Hippocampal formation (tissue), 2 donors: ENCODE results near the gene ABCC2.
"Not testable (repeated sequence)": the region's sequence is repeated elsewhere in the genome, so short reads cannot be mapped to it uniquely, and the experiment has no call there.

Source experiments
- DNase-seq, 2 donors: peaks; one replicate each; lab custom pipeline; 2025; lab: John Stamatoyannopoulos, UW

The ABCC2 gene

DNA sequence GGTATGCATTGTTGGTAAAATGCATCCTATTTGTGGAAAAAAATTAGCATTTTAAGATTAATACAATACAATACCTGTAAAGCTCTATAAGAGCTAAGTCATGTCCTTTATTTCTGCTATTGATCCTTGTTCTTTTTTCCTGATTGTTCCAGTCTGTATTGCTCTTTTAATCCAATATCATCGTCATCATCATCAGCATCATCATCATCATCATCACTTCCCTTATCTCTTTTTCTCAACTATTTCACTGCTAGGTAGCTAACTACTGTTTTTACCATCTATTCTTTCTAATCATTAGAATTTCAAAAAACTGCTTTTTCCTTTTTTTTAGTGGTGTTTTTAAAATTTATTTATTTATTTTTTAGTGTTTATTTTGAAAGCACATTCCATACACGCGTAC, 71.2 kb downstream of the ABCC2 start:
- no peak for DNase-seq

GRCh38 chr10:99854860-99855259, 72.4 kb downstream of the ABCC2 start:
- peak in 1 of 2 donors; percentile 30 for DNase-seq

GRCh38 chr10:99855479-99856071, 73.1 kb downstream of the ABCC2 start:
- no peak for DNase-seq

DNA sequence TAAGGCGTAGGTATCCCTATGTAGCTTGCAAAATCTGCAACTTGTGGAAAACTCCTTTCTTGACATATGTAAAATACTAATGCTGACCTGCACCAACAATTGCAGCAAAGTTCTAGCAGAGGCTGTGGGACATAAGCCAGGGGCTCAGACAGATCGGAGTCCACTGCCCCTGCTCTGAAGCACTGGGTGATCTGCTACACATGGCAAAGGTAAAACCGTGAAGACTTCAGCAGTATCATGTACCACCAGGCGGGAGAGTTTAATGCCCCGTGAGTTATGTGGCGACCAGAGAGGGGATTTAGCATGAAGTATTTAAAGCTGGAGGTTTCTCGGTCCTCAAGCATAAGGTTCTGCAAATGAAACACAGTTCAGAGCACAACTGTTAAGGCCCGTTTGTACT, 76.4 kb downstream of the ABCC2 start:
- DNase-seq, result no peak

- DNase-seq, result no peak
Observed at GRCh38 chr10:99859585-99859984, 77.1 kb downstream of the ABCC2 start.

DNA sequence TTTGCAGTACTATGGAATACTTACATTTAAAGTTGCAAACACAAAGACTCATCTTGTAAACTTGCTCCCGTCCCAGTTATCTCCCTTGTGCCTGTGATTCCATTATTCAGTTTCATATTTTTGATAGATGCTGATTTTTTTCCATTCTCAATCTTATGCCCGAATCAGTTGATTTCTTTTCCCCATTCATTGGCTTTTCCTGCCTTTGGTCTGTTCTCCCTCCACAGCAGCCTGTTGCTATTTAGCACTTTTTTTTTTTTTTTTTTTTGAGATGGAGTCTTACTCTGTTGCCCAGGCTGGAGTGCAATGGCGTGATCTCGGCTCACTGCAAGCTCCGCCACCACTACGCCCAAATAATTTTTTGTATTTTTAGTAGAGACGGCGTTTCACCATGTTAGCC, 78.0 kb downstream of the ABCC2 start:
- DNase-seq, result no peak

GRCh38 chr10:99863535-99864240, 81.2 kb downstream of the ABCC2 start:
- DNase-seq, result not testable (repeated sequence)

DNA sequence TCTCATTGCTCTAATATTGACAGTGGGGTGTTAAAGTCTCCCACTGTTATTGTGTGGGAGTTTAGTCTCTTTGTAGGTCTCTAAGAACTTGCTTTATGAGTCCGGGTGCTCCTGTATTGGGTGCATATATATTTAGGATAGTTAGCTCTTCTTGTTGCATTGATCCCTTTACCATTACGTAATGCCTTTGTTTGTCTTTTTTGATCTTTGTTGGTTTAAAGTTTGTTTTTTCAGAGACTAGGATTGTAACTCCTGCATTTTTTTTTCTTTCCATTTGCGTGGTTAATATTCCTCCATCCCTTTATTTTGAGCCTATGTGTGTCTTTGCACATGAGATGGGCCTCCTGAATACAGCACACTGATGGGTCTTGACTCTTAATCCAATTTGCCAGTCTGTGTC, 84.8 kb downstream of the ABCC2 start:
- DNase-seq, result not testable (repeated sequence)

DNA sequence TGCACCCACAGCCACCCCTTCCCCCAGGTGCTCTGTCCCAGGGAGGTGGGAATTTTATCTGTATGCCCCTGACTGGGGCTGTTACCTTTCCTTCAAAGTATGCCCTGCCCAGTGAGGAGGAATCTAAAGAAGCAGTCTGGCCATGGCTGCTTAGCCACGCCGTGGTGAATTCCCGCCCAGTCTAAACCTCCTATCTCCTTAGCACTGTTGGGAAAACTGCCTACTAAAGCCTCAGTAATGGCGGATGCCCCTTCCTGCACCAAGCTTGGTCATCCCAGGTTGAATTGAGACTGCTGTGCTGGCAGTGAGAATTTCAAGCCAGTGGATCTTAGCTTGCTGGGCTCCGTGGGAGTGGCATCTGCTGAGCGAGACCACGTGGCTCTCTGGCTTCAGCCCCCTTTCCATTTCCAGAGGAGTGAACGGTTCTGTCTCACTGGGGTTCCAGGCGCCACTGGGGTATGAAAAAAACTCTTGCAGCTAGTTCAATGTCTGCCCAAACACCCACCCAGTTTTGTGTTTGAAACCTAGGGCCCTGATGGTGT, 87.2 kb downstream of the ABCC2 start:
- no peak for DNase-seq

GRCh38 chr10:99870123-99870730, 87.8 kb downstream of the ABCC2 start:
- no peak for DNase-seq

GRCh38 chr10:99872367-99873162, 90.1 kb downstream of the ABCC2 start:
- no peak for DNase-seq

- no peak for DNase-seq
Observed at GRCh38 chr10:99873846-99874245, 91.4 kb downstream of the ABCC2 start.

DNA sequence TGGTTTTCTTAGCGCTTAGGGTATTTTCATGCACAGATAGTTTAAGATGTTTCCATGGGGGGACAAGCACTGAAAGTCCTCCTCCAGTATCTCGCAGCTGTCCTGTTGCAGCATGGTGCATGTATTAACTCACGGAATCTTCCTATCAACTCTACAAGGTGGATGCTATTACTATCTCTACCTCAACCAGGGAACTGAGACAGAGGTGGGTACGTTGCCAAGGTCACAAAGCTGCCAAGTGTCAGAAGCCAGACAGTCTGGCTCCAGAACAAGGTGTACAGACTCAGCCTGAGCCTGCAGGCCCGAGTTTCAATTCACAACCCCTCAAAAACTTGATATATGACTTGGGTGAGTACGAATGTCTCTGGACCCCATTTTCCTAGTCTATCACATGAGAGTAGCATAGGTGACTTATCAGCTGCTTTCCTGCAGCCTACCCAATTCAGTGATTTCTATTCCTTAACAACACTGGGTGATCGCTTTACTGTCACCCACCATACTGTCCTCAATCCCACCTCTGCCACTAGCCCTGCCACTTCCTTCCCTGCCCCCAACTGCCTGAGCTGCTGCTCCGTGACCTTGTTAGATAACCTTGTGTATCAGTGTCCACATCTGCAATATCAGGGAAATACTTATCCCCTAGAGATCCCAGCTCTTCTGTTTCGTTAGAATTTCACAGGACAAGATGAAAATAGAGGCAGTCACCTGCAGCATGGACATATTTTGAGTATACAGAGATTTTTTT, 92.1 kb downstream of the ABCC2 start:
- no peak for DNase-seq

DNA sequence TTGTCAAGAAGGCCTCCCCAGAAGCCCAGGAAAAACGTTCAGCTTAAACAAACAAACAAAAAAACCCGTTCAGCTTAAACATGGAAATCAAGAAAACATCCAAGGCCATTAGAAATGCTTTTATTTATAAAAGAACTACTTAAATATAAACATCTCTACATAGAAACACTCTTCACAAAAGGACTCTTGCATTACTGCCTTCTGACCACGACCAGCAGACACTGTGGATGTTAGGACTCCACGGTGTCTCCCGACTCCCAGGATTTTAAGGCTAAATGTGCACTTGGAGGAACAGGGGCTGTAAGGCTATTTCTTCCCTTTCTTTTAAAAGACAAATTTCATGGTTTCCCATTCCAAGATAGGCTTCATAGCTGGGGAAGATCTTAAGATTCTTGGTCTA, 93.0 kb downstream of the ABCC2 start:
- no peak for DNase-seq

DNA sequence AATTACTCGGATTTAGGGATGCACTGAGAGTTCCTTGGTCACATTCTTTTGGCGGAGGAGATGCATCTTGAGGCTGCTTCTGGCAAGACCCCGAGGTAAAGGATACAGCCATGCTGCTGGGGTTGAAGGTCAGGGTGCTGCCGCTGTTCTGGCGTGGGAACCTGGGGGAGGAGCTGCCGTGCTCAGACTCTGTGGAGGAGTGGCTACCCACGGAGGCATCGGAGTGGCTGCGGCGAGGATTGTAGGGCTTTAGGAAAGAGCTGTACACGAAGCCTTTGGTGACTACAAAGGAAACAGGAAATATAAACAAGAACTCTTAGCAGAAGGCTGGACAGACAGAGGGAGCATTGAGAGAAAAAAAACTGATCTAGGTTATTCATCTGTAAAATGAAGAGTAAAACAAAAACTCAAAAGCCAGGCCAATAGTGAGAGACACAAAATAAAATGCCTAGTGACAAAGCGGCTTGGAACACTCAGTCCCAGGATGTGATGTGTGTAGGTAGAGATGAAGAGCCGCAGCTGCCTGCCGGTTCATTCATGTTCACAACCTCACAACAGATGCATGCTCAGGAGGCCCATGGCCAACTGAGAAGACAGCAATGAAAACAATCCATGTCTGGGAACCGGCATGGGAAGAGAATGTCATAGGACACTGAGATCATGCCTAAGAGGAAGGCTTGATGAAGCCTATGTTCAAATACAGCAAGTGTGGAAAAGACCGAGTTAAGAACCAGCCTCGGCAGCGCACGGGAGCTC, 97.8 kb downstream of the ABCC2 start:
- no peak for DNase-seq

DNA sequence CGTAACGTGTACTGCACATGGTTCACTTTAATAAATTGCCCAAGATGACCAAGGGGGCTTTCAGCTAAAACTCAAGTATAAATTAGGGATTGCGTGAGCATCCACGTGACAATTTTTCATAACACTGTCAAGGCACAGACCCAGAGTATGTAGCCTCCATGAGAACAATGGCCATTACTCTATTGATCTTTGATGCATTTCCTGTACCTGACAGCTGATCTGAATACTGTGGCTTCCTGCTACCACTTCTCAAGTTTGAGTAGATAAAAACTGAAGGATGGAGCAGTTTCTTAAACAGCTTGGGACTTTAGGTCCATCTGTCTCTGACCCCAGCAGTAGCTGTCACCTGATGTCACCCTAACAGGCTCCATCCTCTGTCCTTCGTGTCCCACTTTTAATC, 98.9 kb downstream of the ABCC2 start:
- no peak for DNase-seq

DNA sequence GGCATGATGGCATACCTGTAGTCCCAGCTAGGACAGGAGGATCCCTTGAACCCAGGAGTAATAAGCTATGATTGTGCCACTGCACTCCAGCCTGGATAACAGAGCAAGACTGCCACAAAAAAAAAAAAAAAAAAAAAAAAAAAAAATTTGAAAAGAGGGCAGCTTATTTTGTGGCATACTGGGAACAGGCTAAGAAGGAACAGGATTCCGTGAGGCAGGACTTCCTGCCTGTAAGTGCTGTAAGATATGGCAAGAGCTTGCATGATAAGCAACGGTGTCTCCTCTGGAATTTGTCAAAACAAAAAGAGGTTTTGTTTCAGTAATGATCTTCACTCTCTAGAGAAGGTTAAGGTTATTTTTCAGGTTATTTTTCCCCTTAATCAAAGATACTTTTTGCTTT, 101.1 kb downstream of the ABCC2 start:
- no peak for DNase-seq

- no peak for DNase-seq
Observed at GRCh38 chr10:99888622-99889021, 106.2 kb downstream of the ABCC2 start.

- no peak for DNase-seq
Observed at GRCh38 chr10:99894613-99895012, 112.2 kb downstream of the ABCC2 start.

- DNase-seq, result not testable (repeated sequence)
Observed at GRCh38 chr10:99895066-99895465, 112.6 kb downstream of the ABCC2 start.

DNA sequence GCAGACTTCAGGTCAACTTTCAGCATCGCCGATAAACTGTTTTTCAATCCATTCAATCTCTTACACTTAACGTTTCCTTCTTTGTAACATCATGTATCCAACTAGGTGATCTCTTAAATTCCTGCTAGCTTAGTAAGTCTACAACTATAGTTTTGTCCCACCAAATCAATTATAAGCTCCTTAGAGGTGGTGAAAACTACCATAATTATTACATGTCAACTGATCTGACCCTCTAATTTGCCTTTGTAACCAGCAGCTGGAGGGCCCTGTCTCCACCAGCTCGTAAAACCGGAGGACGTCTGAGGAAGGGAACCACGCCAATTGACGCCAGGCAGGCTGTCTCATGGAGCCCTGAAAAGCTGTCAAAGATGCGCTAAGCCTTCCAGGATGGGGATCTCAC, 113.4 kb downstream of the ABCC2 start:
- no peak for DNase-seq
